AG09309 (cell line): ENCODE measurements around the gene GRIA3.

Source experiments
- DNase-seq: peaks from one replicate; pipeline ENCODE4 v3.0.0-alpha.2; 2010; ENCODE audit warnings: low read depth
- H3K4me3 ChIP-seq: 2 replicates; pipeline ENCODE4 v1.5.1; 2011; ENCODE audit warnings: mild to moderate bottlenecking, low read depth, low read length, moderate library complexity; ENCODE audit not compliant: control insufficient read depth
- TF ChIP-seq, protein P1 (sequence below): IDR thresholded peaks from 2 replicates; pipeline ENCODE4 v1.5.1; 2011; ENCODE audit warnings: mild to moderate bottlenecking, low read depth, low read length, inconsistent platforms; ENCODE audit not compliant: insufficient read depth, control insufficient read depth; ENCODE audit errors: missing control alignments

Gene GRIA3

DNA sequence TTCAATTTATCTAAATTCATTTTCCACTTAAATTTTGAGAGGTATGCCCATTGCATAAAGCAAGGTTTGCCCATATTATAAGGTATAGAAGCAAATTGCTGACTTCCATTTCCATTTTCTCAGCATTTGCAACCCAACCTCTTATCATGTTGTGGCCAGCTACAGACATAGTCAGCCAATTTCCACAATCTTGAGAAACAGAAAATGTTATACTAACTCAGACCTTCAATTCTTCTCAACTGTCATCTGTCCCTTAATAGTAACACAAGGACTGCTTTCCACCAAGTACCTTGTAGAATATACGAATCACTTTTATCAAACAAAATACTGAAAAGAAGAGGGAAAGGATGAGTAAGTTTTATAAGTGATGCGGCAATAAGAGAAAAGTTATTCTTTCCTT is 11.2 kb upstream of the GRIA3 start:
- H3K4me3 ChIP-seq: no peak overlapping the region
- no peak for DNase-seq
- TF ChIP-seq, protein P1, sequence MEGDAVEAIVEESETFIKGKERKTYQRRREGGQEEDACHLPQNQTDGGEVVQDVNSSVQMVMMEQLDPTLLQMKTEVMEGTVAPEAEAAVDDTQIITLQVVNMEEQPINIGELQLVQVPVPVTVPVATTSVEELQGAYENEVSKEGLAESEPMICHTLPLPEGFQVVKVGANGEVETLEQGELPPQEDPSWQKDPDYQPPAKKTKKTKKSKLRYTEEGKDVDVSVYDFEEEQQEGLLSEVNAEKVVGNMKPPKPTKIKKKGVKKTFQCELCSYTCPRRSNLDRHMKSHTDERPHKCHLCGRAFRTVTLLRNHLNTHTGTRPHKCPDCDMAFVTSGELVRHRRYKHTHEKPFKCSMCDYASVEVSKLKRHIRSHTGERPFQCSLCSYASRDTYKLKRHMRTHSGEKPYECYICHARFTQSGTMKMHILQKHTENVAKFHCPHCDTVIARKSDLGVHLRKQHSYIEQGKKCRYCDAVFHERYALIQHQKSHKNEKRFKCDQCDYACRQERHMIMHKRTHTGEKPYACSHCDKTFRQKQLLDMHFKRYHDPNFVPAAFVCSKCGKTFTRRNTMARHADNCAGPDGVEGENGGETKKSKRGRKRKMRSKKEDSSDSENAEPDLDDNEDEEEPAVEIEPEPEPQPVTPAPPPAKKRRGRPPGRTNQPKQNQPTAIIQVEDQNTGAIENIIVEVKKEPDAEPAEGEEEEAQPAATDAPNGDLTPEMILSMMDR: no peak

DNA sequence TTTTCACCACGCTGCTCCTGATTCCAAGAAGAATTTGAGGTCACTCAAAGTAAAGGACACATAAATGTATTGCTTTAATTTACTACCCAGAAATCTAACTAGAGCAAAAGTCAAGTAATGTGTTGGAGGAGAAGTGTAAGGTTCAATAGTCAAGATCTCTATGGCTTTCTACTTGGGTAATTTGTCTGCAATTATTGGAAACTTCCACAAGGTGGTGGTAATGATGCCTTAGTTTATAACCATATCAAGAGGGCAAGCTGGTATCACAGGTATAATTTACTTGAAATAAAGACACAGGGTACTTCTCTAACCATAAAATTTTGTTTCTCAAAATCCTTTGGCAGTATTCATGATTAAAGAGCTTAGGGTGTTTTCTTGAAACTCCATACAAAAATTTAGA is 10.2 kb upstream of the GRIA3 start:
- TF ChIP-seq, protein P1: no peak
- no peak overlapping the region for H3K4me3 ChIP-seq
- DNase-seq: no peak

DNA sequence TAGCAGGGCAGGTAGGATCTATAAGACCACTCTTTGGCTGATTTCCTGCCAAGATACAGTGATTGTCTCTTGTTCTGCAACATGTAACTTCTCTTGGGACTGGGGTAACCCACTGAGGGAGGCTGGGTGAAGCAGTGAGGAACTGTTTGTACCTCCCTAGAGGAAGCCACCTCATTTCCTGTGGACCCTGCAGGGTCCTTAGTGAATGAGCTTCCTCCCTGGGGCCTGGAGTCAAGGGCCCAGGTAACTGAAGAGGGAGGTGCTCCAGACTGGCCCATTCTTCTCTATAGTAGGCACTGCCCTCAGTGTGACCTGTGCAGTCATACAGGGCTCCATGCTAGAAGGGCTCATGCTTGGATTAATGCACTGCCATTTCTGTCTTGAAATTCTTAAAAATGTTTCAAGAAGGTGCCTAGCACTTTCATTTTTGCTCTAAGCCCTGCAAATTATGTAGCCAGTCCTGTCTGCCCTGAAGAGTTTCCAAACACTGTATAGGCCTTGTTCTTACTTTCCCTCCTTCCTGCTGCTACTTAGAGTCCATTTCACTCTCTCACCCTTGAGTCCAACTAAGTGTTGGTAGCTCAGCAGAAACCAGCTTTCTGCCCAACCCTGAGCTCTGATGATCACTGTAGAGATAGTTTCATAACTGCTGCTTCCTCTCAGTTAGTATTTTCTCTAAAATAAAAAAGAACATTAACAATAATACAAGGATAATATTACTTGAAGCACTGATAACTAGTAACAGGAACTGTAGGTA is 8.5 kb upstream of the GRIA3 start:
- DNase-seq: no peak
- TF ChIP-seq, protein P1: no peak
- H3K4me3 ChIP-seq: no peak overlapping the region

GRCh38 chrX:123181233-123181914 is 2.7 kb upstream of the GRIA3 start:
- TF ChIP-seq, protein P1: no peak
- DNase-seq: no peak
- H3K4me3 ChIP-seq: no peak overlapping the region

- DNase-seq: no peak
- peak overlapping the region; percentile 49 for H3K4me3 ChIP-seq
- TF ChIP-seq, protein P1: no peak
Measured at GRCh38 chrX:123184866-123185276, 793 bp downstream of the GRIA3 start.

- H3K4me3 ChIP-seq: peak overlapping the region; percentile 49
- DNase-seq: no peak
- TF ChIP-seq, protein P1: no peak
Measured at GRCh38 chrX:123185721-123186120, 1.6 kb downstream of the GRIA3 start.
